OCI-LY1 (cell line): Measurements from ENCODE around the gene OR11G2.

Experiments
- CTCF ChIP-seq: fragments of 200-600 bp; sonication (generic), shearing (Covaris generic); IDR thresholded peaks from 2 replicates; pipeline ENCODE4 v1.5.1; 2017; ENCODE audit warnings: mild to moderate bottlenecking, antibody characterized with exemption, low read length, moderate library complexity, mixed read lengths
- EZH2 ChIP-seq: fragments of 200-600 bp; sonication (generic), shearing (Covaris generic); IDR thresholded peaks from 2 replicates; pipeline ENCODE4 v1.8.0; 2017; ENCODE audit warnings: borderline replicate concordance, mixed run types, mild to moderate bottlenecking, antibody characterized with exemption, low read length, moderate library complexity, mixed read lengths

GRCh38 chr14:20179880-20180279 lies 10.8 kb upstream of the OR11G2 start:
- no peak for TF ChIP-seq CTCF
- TF ChIP-seq EZH2: no peak
